ENCODE data around the gene EIF5A2.
A peak's percentile ranks its signal among the peaks of the same experiment; 100 is the strongest.
"Not testable (repeated sequence)": the region's sequence is repeated elsewhere in the genome, so short reads cannot be mapped to it uniquely, and the experiment has no call there.

Gene EIF5A2

DNA sequence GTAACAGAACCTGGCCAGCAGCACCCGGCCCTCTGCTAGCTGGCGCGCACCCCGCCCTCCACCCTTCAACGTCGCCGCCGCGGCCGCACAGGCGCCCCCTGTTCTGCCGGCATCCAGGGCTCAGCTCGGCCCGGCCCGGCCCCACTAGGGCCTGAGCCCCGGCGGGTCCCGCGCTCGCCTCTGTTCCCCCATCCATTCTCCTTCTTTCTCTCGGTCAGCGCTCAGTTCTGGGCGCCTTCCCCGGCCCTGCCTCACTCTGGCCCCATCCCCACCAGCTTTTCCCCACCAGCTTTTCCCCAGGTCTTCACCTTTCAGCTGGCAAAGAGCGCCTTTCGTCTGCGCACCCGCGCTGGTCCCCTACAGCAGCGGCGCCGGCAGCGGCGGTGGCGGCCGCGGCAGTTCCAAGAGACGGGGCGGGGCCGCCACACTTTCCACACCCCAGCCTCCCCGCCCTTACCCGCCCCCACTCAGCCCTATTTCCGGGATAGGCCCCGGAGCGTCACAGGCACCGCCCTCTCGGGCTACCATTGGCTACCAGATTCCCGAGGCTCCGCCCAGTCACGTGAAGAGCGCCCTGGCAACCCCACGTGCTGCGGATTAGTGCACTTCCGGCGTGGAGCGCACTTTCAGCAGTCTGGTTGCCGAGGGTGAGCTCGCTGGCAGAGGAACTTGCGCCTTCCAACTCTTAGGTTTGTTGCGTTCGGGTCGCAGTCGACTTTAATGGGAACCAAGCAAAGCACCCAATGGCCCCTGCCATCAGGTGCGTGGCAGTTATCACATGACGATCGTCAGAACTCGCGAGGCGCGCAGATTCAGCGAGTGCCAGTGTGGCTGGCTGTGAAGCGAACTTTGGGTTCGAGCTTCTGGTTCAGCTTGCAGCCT is at the start of gene EIF5A2:
Gene EIF5A2, minus strand, starts transcription at position 403 of the 882 bp plus-strand sequence. CDS start 831 bp downstream, outside the sequence.
- DNase-seq = peak; percentile 98

DNA sequence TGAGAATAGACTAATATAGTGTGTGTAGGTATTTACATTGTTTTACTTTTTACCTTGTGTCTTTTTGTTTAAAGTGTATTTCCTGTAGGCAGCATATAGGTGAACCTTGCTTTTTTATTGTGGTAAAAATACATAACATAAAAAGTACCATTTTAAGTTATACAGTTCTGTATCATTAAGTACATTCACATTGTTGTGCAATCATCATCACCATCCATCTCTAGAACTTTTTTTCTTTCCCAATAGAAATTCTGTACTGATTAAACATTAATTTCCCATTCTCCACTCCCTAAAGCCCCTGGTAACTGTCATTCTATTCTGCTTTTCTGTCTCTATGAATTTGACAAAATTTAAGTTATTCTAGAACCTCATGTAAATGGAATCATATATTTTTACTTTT is 48.2 kb upstream of the EIF5A2 start:
- DNase-seq = no peak

DNA sequence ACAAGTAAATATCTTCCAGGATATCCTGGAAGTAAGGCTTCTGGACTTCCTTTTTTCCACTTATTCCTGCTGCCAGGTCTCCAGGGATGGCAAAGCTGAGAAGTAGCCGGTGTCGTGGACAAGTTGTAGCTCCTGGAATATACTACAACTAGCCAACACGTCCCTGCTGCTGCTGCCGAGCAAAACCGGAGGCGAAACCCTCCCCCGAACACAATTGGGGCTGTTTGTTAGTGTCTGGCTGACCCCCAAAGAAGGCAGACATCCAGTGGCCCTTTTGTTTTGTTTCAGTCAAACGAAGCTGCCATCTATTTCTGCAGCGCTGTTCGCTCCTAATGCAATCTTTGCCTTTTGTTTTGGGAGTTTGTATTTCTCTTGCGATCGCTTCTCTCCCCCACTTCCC is 45.3 kb upstream of the EIF5A2 start:
- DNase-seq = no peak

DNA sequence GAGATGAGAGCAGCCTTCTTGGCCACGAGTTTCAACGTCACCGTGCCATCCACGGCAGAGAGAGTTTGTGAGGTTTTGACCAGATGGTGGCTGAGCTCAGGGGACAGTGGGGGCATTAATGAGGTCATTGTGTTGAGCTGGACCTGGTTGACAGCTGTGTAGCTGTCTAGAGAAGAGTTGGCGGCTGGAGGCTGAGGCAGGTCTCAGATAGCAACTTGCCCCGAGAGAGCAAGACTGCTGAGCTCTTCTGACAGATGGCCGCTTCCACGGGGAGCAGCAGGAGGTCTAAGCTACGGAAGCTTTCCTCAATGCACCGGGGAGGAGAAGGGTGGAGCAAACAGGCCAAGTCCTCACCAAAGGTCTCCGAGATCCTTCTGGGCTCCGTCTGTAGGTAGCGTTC is 44.8 kb upstream of the EIF5A2 start:
- DNase-seq = peak; percentile 85

DNA sequence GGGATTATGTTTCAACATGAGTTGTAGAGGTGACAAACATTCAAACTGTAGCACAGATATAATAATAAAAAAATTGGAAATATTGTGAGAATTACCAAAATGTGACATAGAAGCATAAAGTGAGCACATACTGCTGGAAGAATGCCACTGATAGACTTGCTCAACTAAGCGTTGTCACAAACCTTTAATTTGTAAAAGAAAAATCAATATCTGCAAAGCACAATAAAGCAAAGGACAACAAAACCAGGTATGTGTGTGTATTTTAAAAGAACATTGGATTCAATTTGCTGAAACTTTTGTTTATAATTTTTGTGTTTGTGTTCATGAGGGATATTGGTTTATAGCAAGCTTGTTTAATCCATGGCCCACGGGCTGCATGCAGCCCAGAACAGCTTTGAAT is 40.8 kb upstream of the EIF5A2 start:
- no peak for DNase-seq

DNA sequence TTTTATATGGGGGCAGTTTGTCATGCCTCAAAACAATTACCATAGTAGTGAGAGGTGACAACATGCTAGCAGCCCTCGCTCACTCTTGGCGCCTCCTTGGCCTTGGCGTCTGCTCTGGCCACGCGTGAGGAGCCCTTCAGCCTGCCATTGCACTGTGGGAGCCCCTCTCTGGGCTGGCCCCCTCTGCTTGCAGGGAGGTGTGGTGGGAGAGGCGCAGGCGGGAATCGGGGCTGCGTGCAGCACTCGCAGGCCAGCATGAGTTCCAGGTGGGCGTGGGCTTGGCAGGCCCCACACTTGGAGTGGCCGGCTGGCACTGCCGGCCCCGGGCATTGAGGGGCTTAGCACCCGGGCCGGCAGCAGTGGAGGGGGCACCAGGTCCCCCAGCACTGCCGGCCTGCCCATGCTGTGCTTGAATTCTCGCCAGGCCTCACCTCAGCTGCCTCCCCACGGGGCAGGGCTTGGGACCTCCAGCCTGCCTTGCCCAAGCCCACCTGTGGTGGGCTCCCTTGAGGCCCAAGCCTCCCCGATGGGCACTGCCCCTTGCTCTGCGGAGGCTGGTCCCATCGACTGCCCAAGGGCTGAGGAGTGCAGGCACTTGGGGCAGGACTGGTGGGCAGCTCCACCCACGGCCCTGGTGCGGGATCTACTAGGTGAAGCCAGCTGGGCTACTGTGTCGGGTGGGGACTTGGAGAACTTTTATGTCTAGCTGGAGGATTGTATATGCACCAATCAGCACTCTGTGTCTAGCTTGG is 38.8 kb upstream of the EIF5A2 start:
- no peak for DNase-seq

DNA sequence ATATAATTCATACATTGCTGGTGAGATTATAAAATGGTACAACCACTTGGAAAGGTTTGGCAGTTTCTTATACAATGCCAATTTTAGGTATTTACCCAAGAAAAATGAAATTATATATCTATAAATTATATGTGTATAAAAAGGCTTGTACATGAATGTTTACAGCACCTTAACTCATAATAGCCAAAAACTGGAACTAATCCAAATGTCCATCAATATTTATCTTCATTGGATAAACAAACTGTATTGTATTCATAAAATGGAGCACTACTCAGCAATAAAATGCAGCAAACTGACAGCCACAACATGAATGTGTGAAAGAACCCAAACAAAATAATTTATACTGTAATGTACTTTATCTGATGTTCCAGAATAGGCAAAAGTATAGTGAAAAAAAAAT is 33.6 kb upstream of the EIF5A2 start:
- no peak for DNase-seq

DNA sequence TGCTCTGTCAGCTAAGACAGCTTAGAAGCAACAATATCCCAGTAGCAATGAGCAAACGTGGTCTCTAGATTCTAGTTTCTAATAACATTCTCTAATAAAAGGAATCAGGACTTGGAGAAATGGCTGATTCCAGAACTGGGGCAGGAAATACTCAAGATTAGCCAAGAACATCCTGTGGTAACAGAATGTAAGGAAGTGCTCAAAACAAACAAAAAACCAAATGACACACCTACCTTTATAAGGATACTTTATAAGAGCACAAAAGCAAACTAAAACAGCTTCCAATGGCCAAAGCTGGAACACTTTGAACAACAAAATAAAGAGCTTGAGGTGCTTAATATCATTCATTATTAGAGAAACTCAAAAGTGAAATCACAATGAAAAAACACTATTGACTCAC is 33.1 kb upstream of the EIF5A2 start:
- DNase-seq = no peak

DNA sequence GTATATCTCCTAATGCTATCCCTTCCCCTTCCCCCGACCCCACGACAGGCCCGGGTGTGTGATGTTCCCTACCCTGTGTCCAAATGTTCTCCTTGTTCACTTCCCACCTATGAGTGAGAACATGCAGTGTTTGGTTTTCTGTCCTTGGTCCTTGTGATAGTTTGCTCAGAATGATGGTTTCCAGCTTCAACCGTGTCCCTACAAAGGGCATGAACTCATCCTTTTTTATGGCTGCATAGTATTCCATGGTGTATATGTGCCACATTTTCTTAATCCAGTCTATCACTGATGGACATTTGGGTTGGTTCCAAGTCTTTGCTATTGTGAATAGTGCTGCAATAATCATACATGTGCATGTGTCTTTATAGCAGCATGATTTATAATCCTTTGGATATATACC is 24.6 kb upstream of the EIF5A2 start:
- not testable (repeated sequence) for DNase-seq

DNA sequence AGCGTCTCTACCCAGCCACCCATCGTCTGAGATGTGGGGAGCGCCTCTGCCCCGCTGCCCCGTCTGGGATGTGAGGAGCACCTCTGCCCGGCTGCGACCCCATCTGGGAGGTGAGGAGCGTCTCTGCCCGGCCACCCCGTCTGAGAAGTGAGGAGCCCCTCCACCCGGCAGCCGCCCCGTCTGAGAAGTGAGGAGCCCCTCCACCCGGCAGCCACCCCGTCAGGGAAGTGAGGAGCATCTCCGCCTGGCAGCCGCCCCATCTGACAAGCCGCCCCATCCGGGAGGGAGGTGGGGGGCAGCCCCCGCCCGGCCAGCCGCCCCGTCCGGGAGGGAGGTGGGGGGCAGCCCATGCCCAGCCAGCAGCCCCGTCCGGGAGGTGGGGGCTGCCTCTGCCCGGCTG is 15.1 kb upstream of the EIF5A2 start:
- DNase-seq = not testable (repeated sequence)

DNA sequence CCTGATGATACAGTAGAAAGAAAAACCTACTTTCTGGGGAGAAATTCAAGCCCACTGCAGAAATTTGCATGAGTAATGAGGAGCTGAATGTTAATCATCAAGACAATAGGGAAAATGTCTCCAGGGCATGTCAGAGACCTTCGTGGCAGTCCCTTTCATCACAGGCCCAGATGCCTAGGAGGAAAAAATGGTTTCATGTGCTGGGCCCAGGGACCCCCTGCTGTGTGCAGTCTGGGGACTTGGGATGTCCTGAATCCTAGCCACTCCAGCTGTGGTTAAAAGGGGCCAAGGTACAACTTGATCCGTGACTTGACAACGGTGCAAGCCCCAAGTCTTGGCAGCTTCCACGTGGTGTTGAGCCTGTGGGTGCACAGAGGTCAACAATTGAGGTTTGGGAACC is 10.3 kb upstream of the EIF5A2 start:
- DNase-seq = no peak

DNA sequence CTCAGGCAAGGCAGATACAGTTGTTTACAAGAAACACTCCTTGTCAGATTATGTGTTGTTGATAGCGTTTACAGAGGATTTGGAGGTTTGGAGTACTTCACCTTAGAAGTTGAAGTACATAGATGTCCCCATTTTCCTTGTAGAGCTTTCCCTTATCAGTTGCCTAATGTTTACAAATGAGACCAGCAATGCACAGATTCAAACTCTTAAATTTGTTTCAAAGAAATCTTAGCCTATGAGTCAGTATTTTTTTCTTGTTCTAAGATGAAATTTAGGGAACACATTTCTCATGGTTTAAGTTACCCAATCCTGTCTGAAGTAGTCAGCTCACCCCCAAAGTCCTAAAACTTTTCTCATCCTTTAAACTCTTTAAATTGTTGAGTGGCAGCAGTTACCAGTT is 6.3 kb upstream of the EIF5A2 start:
- DNase-seq = no peak

DNA sequence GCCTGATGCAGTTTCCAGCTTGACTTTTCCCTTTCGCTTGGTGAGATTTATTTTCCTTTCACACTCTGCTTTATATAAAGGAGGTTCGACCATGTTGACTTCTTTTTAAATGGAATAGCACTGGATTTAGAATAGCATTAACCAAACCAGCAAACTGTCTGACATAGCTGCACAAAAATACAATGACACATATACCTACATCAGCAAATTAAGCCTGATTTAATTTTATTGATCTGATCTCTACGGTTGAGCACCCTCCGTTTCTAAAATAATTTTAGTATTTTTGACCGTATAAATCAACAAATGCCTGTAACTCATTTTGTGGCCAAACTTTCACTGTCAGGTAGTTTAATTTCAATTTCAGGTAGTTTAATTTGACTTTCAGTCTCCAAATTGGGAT is 5.8 kb upstream of the EIF5A2 start:
- DNase-seq = no peak

DNA sequence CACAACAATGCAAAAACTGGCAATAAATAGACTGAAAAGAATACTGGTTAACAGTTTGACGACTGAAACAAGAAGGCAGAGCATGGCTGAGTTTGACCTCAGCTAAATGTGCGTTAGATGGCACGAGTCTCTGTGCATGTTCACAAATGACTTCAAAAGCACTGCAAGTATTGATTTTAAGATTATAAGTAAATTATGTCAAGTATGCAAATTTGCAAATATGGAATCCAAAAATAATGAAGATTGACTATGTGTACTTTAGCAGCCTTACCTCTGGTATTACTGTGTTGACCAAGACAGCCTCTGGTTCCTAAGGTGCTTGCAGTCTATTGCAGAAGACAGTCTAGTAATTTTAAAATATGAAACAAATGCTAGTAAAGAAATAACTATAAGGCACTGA is 2.6 kb upstream of the EIF5A2 start:
- no peak for DNase-seq

DNA sequence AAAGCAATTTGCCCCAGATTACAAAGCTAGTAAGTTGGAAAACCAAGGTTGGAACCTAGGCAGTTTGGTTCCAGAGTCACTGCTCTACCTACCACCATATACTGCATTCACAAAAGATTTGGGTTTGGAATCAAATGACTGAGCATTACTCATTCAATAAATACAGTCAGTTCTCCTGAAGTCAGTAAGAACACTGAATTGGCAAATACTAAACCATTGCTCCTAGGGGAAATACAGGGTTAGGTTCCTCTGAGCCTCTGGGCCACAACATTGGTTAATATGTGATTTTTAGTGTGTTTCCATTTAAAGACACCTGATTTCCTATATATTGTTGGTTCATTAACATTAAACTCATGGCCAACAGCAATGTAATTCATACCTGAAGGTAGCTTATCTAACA is 2.1 kb upstream of the EIF5A2 start:
- DNase-seq = no peak

DNA sequence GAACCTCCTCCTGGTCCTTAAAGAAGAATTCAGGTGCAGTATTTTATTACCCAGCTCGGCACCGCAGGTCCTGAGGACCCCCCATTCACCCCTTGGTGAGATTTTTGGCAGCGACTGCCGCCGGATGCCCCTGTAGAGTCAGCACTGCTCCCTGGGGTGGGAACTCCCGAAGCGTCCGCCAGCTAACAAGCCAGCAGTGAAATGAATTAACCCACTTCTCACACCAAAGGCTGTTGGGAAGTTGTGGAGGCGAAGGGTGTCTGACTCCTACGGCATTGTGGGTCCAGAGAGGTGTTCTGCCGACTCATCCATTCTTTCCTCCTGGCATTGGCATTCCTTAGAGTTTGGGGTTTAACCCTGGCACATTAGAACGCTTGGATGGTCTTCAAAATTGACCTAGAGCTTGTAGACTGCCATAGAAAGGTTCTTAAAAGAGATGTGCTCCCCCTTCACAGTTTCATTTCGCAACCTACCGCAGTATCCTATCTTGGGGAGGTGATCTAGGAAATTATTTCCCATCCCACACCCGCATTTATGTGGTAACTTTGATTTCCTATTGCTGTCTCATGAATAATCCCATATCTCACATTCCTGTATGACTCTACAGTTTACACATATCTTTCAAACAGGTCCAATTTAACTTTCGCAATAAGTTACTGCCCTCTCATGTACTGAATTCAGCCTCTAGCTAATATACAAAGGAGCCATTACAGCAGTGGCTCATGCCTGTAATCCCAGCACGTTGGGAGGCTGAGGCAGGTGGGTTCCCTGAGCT is 879 bp upstream of the EIF5A2 start:
- no peak for DNase-seq

DNA sequence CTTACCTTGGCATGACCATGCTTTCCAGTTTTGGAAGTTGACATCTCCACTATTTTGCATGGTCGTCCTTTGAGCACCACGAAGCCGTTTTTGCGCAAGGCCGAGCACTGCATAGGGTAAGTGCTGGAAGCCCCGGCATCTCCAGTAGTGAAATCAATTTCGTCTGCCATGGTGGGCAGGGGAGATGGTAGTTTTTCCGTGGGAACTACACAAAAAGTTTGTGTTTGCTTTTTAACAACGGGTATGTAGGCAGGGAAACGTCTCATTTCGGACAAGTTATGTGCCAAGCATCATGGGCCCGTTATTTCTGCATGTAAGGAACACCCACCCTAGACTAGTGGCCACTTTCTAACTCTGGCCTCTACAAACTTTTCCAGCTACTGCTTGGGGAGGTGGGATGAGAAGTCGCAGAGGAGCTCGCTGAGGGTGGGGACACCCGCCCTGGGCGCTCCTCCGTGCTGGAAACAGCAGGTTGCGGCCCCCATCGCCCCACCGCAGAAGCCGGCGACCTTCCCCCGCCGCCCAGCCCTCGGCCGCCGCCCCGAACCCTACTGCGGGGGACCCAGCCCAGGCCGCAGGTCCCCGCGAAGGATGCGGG is 701 bp downstream of the EIF5A2 start:
- no peak for DNase-seq

DNA sequence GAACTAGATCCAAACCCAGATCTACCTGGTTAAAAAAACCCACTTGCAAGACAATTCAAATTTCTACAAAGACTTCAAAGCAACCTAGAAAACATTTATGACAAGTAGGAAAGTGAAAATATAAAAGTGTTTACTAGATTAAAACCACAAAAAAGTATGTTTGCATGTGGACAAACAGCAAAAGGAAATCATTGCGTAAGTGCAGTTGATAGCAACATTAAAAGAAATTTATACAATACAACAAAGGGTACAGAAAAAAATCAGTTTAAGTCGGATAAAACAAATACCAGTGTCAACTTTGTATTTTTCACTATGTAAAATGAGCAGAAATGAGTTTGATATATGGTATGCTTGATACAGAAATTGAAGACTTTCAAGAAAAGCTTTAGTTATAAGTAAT is 2.6 kb downstream of the EIF5A2 start:
- DNase-seq = no peak

DNA sequence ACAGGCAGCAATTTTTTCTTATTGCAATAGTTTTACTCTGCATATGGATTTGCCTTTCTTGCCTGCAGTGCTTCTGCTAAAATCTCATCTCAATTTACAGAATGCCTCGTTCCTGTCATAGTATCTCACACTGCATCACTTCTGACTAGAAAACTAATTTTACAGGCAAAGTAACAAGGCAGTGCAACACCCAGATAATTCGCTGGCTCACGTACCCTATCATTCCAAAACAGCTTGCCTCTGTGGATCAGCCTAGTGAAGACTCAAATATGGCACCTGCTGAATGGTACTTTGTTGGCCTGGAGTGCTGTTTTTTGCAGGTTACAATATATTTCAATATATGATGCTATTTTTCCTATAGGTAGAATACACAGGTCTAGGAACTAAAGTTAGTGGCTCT is 5.3 kb downstream of the EIF5A2 start:
- no peak for DNase-seq

DNA sequence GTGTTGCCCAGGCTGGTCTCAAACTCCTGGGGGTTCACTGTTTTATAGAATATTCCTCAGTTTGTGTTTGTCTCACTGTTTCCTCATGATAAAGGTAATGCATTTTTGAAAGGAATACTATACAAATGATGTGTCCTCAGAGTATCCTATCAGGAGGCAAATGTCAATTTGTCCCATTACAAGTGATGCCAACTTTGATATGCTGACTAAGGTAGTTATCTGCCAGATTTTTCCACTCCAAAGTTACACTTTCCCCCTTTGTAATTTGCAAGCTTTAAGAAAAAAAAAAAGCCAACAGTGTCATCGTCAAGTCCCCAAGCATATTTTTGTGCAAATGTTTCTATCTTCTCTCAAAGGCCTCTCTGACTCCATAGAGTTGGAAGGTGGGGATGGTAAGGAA is 9.0 kb downstream of the EIF5A2 start:
- no peak for DNase-seq

DNA sequence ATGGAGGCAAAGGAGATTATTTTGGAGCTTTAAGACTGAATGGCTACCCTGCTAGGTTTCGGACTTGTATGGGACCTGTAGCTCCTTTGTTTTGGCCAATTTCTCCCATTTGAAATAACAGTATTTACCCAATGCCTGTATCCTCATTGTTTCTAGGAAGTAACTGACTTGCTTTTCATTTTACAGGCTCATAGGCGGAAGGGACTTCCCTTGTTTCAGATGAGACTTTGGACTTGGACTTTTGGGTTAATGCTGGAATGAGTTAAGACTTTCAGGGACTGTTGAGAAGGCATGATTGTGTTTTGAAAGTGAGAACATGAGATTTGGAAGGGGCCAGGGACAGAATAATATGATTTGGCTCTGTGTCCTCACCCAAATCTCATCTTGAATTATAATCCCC is 10.5 kb downstream of the EIF5A2 start:
- no peak for DNase-seq

DNA sequence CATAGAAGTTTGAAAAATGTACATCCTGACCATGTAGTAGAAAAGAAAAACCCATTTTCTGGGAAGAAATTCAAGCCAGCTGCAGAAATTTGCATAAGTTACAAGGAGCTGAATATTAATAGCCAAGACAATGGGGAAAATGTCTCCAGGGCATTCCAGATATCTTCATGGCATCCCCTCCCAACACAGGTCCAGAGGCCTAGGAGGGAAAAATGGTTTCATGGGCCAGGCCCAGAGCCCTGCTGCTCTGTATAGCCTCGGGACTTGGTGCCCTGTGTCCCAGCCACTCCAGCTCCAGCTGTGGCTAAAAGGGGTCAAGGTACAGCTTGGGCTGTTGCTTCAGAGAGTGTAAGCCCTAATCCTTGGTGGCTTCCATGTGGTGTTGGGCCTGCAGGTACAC is 11.2 kb downstream of the EIF5A2 start:
- DNase-seq = not testable (repeated sequence)

DNA sequence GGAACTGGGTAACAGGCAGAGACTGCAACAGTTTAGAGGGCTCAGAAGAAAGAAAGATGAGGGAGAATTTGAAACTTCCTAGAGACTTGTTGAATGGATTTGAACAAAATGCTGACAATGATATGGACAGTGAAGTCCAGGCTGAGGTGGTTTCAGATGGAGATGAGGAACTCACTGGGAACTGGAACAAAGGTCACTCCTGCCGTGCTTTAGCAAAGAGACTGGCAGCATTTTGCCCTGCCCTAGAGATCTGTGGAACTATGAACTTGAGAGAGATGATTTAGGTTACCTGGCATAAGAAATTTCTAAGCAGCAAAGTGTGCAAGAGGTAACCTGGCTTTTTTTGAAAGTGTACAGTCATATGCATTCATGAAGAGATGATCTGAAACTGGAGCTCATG is 11.7 kb downstream of the EIF5A2 start:
- DNase-seq = no peak

Data from NCI-H2171 treated with DMSO at 0.1 percent for 48 hours (cell line).